Right lobe of liver (tissue), 6 donors: ENCODE measurements around the gene SLC38A8. TPM values are rescaled to one million over a fixed set of nuclear protein-coding genes. Genes with fewer than 3 reads are reported as not detected.
A peak's percentile ranks its signal among the peaks of the same experiment; 100 is the strongest.

Experiments
- ATAC-seq, 4 donors: fragments of 200-7000 bp; cut with Tn5 transposase; one replicate each; pipeline ENCODE4 v1.9.1; 2020; ENCODE audit warnings: mild to moderate bottlenecking in 4 of 4, moderate library complexity in 4 of 4
- DNase-seq, 3 donors: peaks; one replicate each; pipeline ENCODE4 v3.0.0-alpha.2; 2020
- H3K27ac ChIP-seq, 3 donors: fragments of 200-600 bp; one replicate each; pipeline ENCODE4 v1.8.0; 2022
- H3K27me3 ChIP-seq, 2 donors: fragments of 200-600 bp; one replicate each; pipeline ENCODE4 v1.8.0; 2022
- H3K36me3 ChIP-seq, 4 donors: fragments of 200-600 bp; sonication (generic) in 1 of 4; one replicate each; pipeline versions ENCODE4 v1.5.1 to v1.8.0; 2017 to 2022; ENCODE audit warnings: control low read depth in 1 of 4
- H3K4me1 ChIP-seq, 4 donors: fragments of 200-600 bp; sonication (generic) in 1 of 4; one replicate each; pipeline versions ENCODE4 v1.5.1 to v1.8.0; 2017 to 2022; ENCODE audit warnings: control low read depth in 1 of 4
- H3K4me3 ChIP-seq, 3 donors: fragments of 200-600 bp; one replicate each; pipeline ENCODE4 v1.8.0; 2022
- H3K9me3 ChIP-seq, 4 donors: fragments of 200-600 bp; sonication (generic) in 1 of 4; one replicate each; pipeline versions ENCODE4 v1.5.1 to v1.8.0; 2017 to 2022; ENCODE audit warnings: control low read depth in 1 of 4
- CTCF ChIP-seq, 4 donors: fragments of 200-600 bp in 3 of 4; fragments of 450-650 bp in 1 of 4; IDR thresholded peaks; one replicate each; pipeline versions ENCODE4 v1.5.1 to v1.8.0; 2016 to 2022; ENCODE audit warnings: antibody characterized with exemption in 4 of 4, mild to moderate bottlenecking in 2 of 4
- POLR2A ChIP-seq: fragments of 450-650 bp; IDR thresholded peaks from one replicate; pipeline ENCODE4 v1.6.1; 2017; ENCODE audit warnings: antibody characterized with exemption, mild to moderate bottlenecking
- WGBS: methylation state at CpG from one replicate; pipeline ENCODE4 v1.1.6; 2018; ENCODE audit warnings: low coverage, low lambda C conversion rate; ENCODE audit not compliant: insufficient coverage; ENCODE audit errors: missing lambda C conversion rate; 5-methylcytosine and 5-hydroxymethylcytosine counted together
- intact Hi-C, 2 donors: fragments of 100-400 bp; cut with DNase I; formaldehyde crosslinking; loops; one replicate each; pipeline versions ENCODE4 v1.11.2 to v1.14.1; 2022
- total RNA-seq, 6 experiments: library from RNA; depleted of rRNA in 2 of 6; stranded (reverse); fragments of >200 nt in 2 of 6; fragmentation: NEBNext Ultra II Directional in 3 of 6; extraction: Animal tissue kit (Norgen Biotek cat#: 25700) in 3 of 6; gene quantifications; one replicate each; pipeline versions ENCODE4 v1.1.0 to v1.2.4, GENCODE V29; 2016 to 2023
- donor health status: DM: no; HTN: yes; CAD: no.
- donor health status: DM: no; HTN: no; CAD: no.
- donor health status: DM: no; HTN: no; CAD: no.
- donor health status: DM: no; HTN: yes; CAD: no.
- donor health status: DM: no; HTN: yes; CAD: no.

The SLC38A8 gene
- total RNA-seq, 6 experiments from 2014 or later, result not detected

- no peak overlapping the region for H3K4me3 ChIP-seq
- TF ChIP-seq POLR2A (no peak), CTCF (IDR thresholded peaks at IDR 0.05) (no peak)
- DNase-seq, result no peak
- ATAC-seq, result no peak
- no peak overlapping the region for H3K27ac ChIP-seq
- peaks cover 0 to 82% (median 8%) of the 10 kb centered on the region in 4 donors for H3K36me3 ChIP-seq
- 88% methylated on average over 5 of the region's 8 CpGs for WGBS
- H3K4me1 ChIP-seq, result peaks cover 0 to 5% (median 0%) of the 10 kb centered on the region in 4 donors
- H3K9me3 ChIP-seq, result no peaks in the 10 kb centered on the region
- intact Hi-C loops, result no loop called here
- H3K27me3 ChIP-seq, result no peaks in the 10 kb centered on the region
Measured at GRCh38 chr16:83989300-83989699, 53.3 kb downstream of the SLC38A8 start.

- Histone ChIP-seq H3K36me3 (peaks cover 0 to 41% (median 0%) of the 10 kb centered on the region in 4 donors), H3K27me3 (no peaks in the 10 kb centered on the region), H3K9me3 (no peaks in the 10 kb centered on the region), H3K4me1 (no peaks in the 10 kb centered on the region), H3K27ac (no peak overlapping the region), H3K4me3 (no peak overlapping the region)
- DNase-seq (no peak), ATAC-seq (no peak)
- no peak for TF ChIP-seq POLR2A
- no peak for TF ChIP-seq CTCF (IDR thresholded peaks at IDR 0.05)
- intact Hi-C loops, result no loop called here
- WGBS, result 81% methylated on average over 4 of the region's 4 CpGs
Measured at GRCh38 chr16:83983491-83983890, 59.1 kb downstream of the SLC38A8 start.

GRCh38 chr16:83981799-83982198 lies 60.8 kb downstream of the SLC38A8 start:
- Histone ChIP-seq H3K4me1 (no peaks in the 10 kb centered on the region), H3K36me3 (peaks cover 0 to 34% (median 0%) of the 10 kb centered on the region in 4 donors), H3K27me3 (no peaks in the 10 kb centered on the region), H3K4me3 (no peak overlapping the region), H3K9me3 (no peaks in the 10 kb centered on the region), H3K27ac (no peak overlapping the region)
- 100% methylated on average over 1 of the region's 8 CpGs for WGBS
- DNase-seq (peak in 1 of 3 donors; percentile 21), ATAC-seq (peak in 1 of 4 donors; percentile 11)
- intact Hi-C loops, result no loop called here
- no peak for TF ChIP-seq POLR2A
- no peak for TF ChIP-seq CTCF (IDR thresholded peaks at IDR 0.05)

GRCh38 chr16:83980794-83981193 lies 61.8 kb downstream of the SLC38A8 start:
- Histone ChIP-seq H3K36me3 (peaks cover 0 to 24% (median 0%) of the 10 kb centered on the region in 4 donors), H3K4me3 (no peak overlapping the region), H3K27me3 (no peaks in the 10 kb centered on the region), H3K4me1 (no peaks in the 10 kb centered on the region), H3K27ac (no peak overlapping the region), H3K9me3 (no peaks in the 10 kb centered on the region)
- 100% methylated on average over 1 of the region's 2 CpGs for WGBS
- TF ChIP-seq POLR2A, result no peak
- no peak for TF ChIP-seq CTCF (IDR thresholded peaks at IDR 0.05)
- DNase-seq, result no peak
- intact Hi-C loops, result no loop called here
- ATAC-seq, result peak in 1 of 4 donors; percentile 21

- TF ChIP-seq CTCF (IDR thresholded peaks at IDR 0.05) (no peak), POLR2A (no peak)
- WGBS, result 93% methylated on average over 5 of the region's 7 CpGs
- Histone ChIP-seq H3K9me3 (no peaks in the 10 kb centered on the region), H3K27ac (no peak overlapping the region), H3K36me3 (peaks cover 0 to 18% (median 0%) of the 10 kb centered on the region in 4 donors), H3K27me3 (no peaks in the 10 kb centered on the region), H3K4me1 (no peaks in the 10 kb centered on the region), H3K4me3 (no peak overlapping the region)
- ATAC-seq (no peak), DNase-seq (peak in 1 of 3 donors; percentile 22)
- intact Hi-C loops, result no loop called here
Measured at GRCh38 chr16:83979441-83979840, 63.2 kb downstream of the SLC38A8 start.
